Erythroblast (primary cell): Measurements from ENCODE around the gene ATOH8.
"Not testable (repeated sequence)": the region's sequence is repeated elsewhere in the genome, so short reads cannot be mapped to it uniquely, and the experiment has no call there.

Source experiments
- DNase-seq, 2 experiments: peaks; one replicate each; lab custom pipeline; 2025; lab: John Stamatoyannopoulos, UW
- GATA1 ChIP-seq: IDR thresholded peaks from 2 replicates; pipeline ENCODE4 v1.6.1; 2011; ENCODE audit warnings: low read depth, mild to moderate bottlenecking, control low read depth, low read length, moderate library complexity
- POLR2A ChIP-seq: IDR thresholded peaks from 2 replicates; pipeline ENCODE4 v1.6.1; 2011; ENCODE audit warnings: mild to moderate bottlenecking, low read length

Gene ATOH8

DNA sequence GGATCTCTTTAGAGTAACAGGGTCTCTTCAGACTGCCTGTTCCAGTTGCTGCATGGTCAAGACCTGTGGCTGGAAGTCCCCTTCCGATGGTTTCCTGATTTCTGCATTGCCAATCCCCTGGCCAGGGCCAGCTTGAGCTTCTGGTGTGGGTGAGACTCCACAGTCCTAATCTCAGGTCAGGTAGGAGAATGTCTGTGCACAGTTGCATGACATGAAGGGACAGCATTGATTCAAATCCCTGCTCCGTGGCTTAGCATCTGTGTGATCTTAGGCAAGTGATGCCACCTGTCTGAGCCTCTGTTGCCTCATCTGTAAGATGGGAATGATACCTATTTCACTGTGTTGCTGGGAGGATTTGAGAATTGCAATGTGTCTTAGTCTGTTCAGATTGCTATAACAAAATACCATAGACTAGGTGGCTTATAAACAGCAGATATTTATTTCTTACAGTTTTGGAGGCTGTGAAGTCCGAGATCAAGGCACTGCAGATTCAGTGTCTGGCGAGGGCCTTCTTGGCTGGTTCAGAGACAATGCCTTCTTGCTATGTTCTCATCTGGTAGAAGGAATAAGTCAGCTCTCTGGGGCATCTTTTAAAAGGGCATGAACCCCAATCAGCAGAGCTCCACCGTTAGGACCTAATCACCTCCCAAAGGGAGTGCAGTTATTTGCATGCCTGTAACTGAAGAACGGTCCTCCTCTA is 66.2 kb downstream of the ATOH8 start:
- no peak for TF ChIP-seq POLR2A
- no peak for TF ChIP-seq GATA1
- DNase-seq: no peak

DNA sequence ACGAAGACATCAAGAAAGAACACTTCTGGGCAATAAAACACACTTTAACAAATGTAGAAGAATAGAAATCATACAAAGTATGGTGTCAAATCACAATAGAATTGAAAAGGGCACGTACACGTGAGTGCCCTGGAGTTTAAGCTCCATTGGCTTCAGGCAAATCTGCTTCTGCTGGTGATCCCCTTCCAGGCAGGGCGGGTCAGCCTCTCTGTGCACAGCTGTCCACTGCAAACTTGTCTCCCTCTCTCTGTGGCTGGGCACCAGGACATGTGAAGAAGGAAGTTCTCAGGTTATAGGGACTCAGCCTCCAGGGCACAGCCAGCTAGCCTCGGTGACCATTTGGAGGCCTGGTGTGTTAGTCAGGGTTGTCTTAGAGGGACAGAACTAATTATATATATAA is 69.0 kb downstream of the ATOH8 start:
- no peak for DNase-seq

DNA sequence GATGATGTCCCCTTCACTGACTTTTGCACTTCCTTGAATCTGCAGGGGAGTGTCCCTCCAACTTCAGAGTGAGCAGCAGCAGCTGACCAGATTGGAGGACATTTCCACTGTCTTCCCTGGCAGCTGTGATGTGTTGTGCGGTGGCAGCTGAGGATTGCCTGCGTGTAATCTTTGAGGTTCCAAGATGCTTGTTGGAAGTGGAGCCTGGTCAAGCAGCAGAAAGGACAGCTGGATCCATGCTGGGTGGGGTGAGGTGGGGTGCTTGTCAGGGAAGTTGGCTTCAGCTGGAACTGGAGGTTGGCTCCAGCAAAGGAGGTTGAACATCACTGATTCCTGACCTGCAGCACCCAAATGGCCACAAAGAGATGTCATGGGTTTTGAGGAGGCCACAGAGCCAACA is 70.2 kb downstream of the ATOH8 start:
- TF ChIP-seq POLR2A (no peak), GATA1 (no peak)
- DNase-seq: no peak

More for the DNA sequence above, 69.0 kb downstream of the ATOH8 start:
- TF ChIP-seq POLR2A: no peak
- TF ChIP-seq GATA1: no peak

DNA sequence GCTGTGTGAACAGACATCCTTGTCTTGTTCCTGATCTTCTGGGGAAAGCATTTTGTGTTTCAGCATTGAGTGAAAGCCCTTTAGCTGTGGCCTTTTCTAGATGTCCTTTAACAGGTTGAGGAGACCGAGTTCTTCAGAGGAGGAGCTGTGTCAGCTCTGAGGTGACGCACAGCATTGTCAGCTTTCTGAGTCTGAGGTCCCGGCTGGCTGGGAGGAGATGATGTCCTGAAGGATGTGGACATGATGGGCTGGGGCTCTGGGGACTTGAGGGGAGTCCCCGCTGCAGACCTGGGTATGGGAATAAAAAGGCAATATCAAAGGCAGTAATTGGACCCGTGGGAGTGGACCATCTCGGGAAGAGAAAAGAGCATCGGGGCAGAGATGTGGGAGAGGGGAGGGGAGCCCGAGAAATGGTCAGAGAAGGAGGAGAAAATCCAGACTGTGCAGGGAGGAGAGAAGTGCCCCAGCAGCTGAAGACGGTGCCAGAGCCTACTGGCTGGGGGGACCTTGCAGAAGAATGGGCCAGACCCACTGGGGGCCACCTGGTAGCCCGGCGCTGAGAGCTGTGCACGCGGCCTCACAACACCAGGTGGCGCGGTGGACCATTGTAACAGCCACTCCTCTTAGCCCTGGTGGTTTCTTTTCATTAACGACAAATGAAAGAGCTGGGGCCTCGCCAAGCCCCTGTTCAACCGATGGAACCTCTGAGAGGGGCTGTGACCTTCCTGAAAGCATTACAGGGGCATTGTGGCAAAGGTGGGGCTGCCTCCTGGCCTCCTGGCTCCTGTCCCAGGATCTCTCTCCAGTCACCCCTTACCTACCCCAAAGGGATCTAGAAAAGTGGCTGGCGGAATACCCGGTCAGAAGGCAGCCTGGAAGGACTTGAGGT is 73.4 kb downstream of the ATOH8 start:
- peak; percentile 61 to 78 for DNase-seq
- TF ChIP-seq POLR2A: no peak
- TF ChIP-seq GATA1: no peak

DNA sequence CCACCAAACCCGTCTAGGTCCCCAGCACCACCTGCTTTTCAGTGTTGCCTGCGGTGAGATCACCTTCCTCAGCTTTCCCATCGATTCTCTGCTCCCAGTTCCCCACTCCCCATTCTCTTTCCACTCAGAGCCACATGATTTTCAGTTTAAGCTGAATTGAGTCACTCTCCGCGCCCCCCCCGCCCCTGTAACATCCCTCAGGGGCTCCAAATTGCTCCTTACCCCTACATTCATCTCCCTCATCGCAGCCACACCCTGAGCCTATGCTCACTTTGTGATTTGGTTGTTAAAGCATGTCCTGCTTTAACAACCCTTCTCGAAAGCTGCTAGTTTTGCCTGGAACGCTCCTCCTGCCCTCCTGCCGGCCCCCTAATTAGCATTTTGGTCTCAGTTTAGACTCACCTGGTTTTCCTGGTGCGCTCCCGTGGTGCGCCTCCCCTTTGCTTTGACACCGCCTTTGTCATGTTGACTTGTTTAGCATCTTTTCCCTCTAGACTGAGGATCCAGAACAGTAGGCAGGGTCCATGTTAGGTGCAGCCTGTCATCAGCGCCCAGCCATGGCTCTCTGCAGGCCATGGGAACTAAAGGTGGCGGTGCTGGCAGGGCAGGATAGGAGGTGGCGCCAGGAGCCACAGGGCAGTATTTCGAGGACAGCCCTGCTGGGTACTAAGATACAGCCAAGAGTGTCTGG is 74.2 kb downstream of the ATOH8 start:
- TF ChIP-seq POLR2A (no peak), GATA1 (no peak)
- no peak for DNase-seq

DNA sequence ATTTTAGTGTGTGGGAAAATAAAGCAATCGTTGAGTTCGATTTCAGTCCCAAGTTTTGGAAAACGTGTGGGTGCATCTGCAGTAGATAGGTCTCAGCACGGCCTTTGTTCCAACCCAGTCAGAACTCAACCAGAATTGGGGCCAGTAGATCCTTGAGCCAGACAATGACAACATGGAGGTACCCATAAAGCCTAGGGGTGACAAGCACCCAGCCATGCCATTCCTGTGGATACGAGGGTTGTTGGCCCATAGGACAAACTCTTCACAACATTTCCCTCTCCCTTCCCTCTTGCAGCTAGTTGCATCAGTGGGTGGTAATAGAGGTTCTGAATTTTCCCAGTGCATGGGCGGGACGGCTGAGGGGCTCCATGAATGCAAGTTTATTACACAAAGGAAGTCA is 74.9 kb downstream of the ATOH8 start:
- peak; percentile 15 to 65 for DNase-seq
- TF ChIP-seq POLR2A (no peak), GATA1 (no peak)

DNA sequence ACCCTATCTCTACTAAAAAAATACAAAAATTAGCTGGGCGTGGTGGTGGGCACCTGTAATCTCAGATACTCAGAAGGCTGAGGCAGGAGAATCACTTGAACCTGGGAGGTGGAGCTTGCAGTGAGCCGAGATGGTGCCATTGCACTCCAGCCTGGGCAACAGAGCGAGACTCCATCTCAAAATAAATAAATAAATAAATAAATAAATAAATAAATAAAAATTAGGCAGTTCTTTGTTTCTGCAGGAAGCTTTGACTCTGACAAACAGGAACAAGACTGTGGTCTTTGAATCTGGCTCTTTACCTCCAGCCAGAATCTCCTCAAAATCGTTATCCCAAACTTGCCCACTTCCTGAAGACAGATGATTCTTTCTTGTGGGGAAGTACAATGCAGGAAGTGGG is 75.6 kb downstream of the ATOH8 start:
- not testable (repeated sequence) for DNase-seq

DNA sequence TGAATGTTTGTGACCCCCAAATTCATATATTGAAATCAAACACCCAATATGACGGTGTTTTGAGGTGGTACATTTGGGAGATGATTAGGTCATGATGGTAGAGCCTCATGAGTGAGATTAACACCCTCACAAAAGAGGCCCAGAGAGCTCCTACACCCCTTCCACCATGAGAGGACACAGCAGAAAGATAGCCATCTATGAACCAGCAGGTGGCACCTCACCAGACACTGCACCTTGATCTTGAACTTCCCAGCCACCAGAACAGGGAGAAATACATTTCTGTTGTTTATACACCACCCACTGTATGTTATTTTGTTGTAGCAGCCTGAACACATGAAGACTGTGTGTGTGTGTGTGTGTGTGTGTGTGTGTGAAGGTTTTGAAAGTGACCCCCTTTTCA is 76.9 kb downstream of the ATOH8 start:
- no peak for DNase-seq
- no peak for TF ChIP-seq GATA1
- TF ChIP-seq POLR2A: no peak

DNA sequence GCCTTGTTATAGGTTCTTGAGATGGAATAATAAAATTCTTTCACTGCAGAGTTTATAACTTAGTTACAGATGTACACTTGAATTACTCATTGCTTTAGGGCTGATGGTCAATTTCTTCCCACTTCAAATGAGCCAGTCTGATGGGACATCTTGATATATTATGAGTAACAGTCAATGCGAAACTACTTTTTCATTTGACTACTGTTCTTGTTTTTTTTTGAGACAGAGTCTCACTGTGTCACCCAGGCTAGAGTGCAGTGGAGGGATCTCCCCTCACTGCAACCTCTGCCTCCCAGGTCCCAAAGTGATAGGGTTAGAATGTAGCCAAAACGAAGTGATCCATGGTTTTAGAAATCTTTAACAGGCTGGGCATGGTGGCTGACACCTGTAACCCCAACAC is 77.9 kb downstream of the ATOH8 start:
- no peak for TF ChIP-seq GATA1
- no peak for TF ChIP-seq POLR2A
- DNase-seq: no peak

DNA sequence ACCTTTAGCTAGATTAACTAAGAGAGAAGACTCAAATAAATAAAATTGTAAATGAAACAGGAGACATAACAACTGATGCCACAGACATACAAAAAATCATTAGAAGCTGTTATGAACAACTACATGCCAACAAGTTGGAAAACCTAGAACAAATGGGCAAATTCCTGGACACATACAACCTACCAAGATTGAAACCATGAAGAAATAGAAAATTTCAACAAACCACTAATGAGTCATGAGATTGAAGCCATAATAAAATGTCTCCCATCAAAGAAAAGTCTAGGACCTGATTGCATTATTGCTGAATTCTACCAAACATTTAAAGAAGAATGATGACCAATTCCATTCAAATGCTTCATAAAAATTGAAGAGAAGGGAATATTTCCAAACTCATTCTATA is 80.7 kb downstream of the ATOH8 start:
- TF ChIP-seq GATA1: no peak
- TF ChIP-seq POLR2A: no peak
- DNase-seq: no peak
